ENCODE data around the gene GLRX3.
"Not testable (repeated sequence)": the region's sequence is repeated elsewhere in the genome, so short reads cannot be mapped to it uniquely, and the experiment has no call there.

The GLRX3 gene

DNA sequence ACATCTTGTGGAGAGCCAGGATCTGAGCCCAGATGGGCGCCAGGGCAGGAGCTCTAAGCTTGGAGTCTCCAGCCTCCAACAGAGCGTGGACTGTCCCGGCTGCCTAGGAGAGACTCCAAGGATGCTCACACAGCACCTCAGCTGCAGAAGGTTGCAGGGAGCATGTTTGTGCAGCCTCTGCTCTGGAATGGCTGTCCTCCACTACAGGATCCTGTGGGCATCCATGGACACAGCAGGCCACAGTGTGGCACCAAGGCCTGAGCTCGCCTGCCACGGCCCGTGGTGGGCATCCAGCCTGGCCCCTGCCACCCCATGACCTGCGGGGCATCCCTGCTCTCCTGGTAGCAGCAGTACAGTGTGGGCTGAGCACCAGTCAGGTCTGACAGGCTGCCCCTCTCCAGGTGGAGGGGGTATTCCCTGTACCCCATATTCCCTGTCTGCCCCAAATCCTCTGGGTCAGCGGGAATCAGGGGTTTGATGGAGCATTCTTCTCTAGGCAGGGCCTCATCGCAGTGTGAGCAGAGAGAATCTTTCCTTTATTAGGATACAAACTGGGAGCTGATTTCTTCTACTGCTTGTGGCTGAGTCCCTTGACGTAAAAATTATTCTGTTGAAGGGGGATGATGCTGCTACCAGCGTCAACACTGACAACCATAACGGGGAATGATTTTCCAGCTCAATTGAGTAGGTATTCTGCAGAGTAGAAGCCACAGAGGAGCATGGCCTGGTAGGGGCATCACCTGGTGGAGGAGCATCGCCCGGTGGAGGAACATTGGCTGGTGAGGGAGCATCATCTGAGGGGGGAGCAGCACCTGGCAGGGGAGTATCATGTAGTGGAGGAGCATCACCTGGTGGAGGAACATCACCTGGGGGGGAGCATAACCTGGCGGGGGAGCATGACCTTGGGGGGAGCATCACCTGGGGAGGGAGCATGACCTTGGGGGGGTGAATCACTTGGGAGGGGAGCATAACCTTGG lies 60.6 kb downstream of the GLRX3 start:
- no peak overlapping the region for H3K4me3 Mint-ChIP-seq
- H3K9me3 Mint-ChIP-seq, result no peaks in the 10 kb centered on the region
- no peak for DNase-seq
- H3K36me3 Mint-ChIP-seq, result no peaks in the 10 kb centered on the region
- CTCF ChIA-PET, result no interaction called here
- no peaks in the 10 kb centered on the region for H3K4me1 Mint-ChIP-seq
- peaks cover 17% of the 10 kb centered on the region for H3K27me3 Mint-ChIP-seq
- H3K27ac Mint-ChIP-seq, result no peak overlapping the region

DNA sequence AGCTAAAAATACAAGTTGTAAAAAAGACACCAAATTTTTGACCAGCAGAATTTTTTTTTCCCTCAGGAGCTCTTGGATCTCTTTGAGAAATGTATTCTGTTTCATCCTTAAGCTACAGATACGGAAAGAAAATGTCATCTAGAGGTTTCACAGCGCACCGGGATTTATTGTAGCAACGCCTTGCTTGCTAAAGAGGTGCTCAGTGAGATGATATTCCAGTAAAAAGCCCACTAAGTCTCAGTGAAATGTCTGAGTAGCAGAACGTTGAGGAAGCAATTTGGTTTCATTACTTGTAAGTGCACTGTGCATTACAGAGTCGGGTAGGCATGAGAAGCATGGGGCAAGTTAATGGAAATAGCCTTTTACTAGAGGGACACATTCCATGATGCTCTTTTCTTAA lies 62.5 kb downstream of the GLRX3 start:
- no peaks in the 10 kb centered on the region for H3K9me3 Mint-ChIP-seq
- no peak overlapping the region for H3K4me3 Mint-ChIP-seq
- H3K27ac Mint-ChIP-seq, result no peak overlapping the region
- DNase-seq, result no peak
- no peaks in the 10 kb centered on the region for H3K36me3 Mint-ChIP-seq
- no peaks in the 10 kb centered on the region for H3K4me1 Mint-ChIP-seq
- CTCF ChIA-PET, result no interaction called here
- H3K27me3 Mint-ChIP-seq, result peaks cover 10% of the 10 kb centered on the region

DNA sequence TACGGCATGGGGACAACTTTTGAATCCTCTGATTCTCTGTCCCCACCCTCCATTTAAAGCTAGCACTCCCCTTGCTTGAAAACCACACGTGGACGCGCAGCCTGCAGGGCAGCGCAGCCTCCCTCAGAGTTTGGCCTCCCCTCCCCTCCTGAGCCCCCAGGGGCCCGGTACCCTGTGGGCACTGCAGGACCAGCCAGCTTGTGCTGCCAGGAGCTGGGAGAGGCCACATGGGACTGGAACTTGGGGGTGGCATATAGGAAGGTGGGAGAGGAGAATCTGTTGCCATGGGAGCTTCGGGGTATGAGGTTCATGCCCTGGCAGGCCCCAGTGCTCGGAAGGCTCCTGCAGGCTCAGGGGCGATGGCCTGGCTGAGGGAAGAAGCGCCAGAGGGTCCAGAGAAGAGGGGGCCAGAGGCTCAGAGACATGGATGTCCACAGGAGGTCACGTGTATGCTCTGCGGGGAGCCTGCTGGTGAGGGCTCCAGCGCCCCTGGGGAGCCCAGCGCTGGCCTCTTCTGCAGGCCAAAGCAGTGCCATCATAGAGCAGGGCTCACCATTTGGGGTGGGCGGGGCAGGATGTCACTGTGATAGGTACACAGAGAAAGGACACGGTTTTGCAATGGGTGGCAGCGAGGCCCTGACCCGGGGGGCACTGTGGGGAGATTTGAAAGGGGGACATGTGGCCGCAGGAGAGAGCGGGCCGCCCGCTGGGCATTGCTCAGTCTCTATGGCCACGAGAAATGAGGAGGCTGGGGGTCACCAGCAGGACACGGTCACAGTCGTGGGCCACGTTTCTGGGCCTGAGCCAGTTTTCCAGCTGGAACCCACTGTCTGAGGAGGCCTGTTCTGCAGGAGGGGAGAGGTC lies 64.2 kb downstream of the GLRX3 start:
- H3K36me3 Mint-ChIP-seq, result no peaks in the 10 kb centered on the region
- DNase-seq, result no peak
- no peak overlapping the region for H3K27ac Mint-ChIP-seq
- H3K9me3 Mint-ChIP-seq, result no peaks in the 10 kb centered on the region
- CTCF ChIA-PET, result no interaction called here
- H3K4me3 Mint-ChIP-seq, result no peak overlapping the region
- H3K27me3 Mint-ChIP-seq, result peaks cover 10% of the 10 kb centered on the region
- H3K4me1 Mint-ChIP-seq, result no peaks in the 10 kb centered on the region

DNA sequence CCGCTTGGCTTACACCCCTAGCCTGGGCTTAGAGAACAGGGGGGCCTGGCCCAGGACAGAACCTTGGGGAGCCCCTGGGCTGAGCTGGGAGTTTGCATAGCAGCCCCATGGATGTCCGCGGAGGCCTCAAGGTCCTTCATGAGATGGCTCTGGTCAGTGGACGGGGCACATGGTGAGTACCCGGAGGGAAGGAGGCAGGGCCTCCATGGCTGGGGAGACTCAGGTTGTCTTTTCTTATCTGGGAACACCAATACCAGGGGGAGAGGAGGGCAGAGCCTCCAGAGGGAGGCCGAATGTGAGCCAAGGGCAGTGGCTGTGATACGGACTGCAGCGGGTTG lies 64.8 kb downstream of the GLRX3 start:
- no peak overlapping the region for H3K27ac Mint-ChIP-seq
- CTCF ChIA-PET, result no interaction called here
- no peaks in the 10 kb centered on the region for H3K9me3 Mint-ChIP-seq
- no peak for DNase-seq
- no peak overlapping the region for H3K4me3 Mint-ChIP-seq
- H3K4me1 Mint-ChIP-seq, result no peaks in the 10 kb centered on the region
- no peaks in the 10 kb centered on the region for H3K36me3 Mint-ChIP-seq
- H3K27me3 Mint-ChIP-seq, result peaks cover 10% of the 10 kb centered on the region

DNA sequence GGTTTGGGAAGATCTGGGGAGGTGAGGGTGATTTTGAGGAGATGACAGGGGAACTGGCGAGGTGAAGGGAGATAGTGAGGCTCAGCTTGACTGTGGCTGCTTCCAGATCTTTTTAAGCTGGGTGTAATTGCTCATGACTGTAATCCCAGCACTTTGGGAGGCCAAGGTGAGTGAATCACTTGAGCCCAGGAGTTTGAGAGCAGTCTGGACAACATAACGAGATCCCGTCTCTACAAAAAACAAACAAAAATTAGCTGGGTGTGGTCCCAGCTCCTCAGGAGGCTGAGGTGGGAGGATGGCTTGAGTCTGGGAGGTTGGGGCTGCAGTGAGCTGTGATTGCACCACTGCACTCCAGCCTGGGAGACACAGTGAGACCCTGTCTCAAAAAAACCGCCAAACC lies 66.0 kb downstream of the GLRX3 start:
- CTCF ChIA-PET, H3K27ac Mint-ChIP-seq, H3K4me3 Mint-ChIP-seq, H3K4me1 Mint-ChIP-seq, H3K36me3 Mint-ChIP-seq, H3K9me3 Mint-ChIP-seq, DNase-seq: not testable (repeated sequence)
- H3K27me3 Mint-ChIP-seq, result peaks cover 10% of the 10 kb centered on the region

DNA sequence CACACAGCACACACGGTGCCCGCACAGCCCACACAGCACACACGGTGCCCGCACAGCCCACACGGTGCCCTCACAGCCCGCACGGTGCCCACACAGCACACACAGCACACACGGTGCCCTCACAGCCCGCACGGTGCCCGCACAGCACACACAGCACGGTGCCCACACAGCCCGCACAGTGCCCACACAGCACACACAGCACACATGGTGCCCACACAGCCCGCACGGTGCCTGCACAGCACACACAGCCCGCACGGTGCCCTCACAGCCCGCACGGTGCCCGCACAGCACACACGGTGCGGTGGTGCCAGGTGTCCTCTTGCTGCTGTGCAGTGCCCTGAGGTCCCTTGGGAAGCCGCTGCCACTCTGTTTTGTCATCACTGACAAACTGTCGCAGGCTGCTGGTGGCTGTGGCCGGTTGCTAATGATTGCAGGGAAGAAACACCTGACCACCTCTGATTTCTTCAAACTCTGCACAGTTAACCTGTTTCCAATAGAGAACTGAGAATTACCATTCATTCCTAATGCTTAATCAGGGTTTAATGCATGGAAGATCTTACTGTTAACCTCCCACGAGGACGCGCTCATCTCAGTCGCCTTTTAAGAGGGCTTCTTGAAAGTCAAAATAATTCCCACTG lies 66.9 kb downstream of the GLRX3 start:
- H3K27ac Mint-ChIP-seq, result no peak overlapping the region
- no peaks in the 10 kb centered on the region for H3K4me1 Mint-ChIP-seq
- H3K36me3 Mint-ChIP-seq, result no peaks in the 10 kb centered on the region
- H3K9me3 Mint-ChIP-seq, result no peaks in the 10 kb centered on the region
- no peak for DNase-seq
- no peak overlapping the region for H3K4me3 Mint-ChIP-seq
- peaks cover 10% of the 10 kb centered on the region for H3K27me3 Mint-ChIP-seq
- CTCF ChIA-PET, result no interaction called here

DNA sequence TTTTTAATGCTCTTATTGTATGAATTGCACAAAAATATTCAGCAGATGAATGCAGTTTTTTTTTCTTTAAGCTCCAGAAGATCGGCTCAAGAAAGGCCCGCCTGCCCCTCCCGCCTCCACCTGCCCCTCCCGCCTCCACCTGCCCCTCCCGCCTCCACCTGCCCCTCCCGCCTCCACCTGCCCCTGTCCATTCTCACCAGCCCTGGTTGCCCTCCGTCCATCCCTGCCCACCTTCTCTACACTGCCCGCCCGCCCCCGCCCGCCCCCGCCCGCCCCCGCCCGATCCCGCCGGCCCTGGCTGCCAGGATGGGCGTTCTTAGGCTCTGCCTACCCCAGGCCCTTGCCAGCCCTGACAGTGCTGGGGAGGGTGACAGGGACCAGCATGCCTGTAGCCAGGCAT lies 67.4 kb downstream of the GLRX3 start:
- no peak overlapping the region for H3K4me3 Mint-ChIP-seq
- H3K9me3 Mint-ChIP-seq, result no peaks in the 10 kb centered on the region
- H3K27ac Mint-ChIP-seq, result no peak overlapping the region
- no peaks in the 10 kb centered on the region for H3K36me3 Mint-ChIP-seq
- peaks cover 10% of the 10 kb centered on the region for H3K27me3 Mint-ChIP-seq
- CTCF ChIA-PET, result no interaction called here
- no peak for DNase-seq
- no peaks in the 10 kb centered on the region for H3K4me1 Mint-ChIP-seq

DNA sequence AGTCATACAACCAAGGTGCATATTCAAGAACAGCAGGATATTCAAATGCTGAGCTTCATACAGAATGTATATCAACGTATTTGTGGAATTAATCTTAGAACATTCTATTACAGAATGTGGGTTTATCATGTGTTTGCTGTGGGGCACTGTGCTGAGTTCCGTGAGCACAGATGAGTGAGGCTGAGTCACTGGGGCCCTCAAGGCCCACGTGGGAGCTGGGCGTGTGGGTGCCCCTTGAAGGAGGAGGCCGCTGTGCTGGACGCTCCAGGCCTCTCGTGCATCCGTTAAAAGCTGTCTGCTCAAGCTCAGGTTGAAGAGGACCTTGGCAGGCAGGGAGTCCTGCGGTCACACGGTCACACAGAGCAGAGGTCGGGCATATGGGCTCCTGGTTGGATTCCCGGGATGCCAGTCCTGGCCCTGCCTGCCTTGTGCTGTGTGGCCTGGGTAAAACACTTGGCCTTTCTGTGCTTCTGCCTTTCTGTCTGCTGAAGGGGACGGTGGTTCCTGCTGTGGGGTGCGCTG lies 70.1 kb downstream of the GLRX3 start:
- CTCF ChIA-PET, result no interaction called here
- Mint-ChIP-seq H3K36me3 (no peaks in the 10 kb centered on the region), H3K27me3 (peaks cover 1% of the 10 kb centered on the region), H3K27ac (no peak overlapping the region), H3K4me3 (no peak overlapping the region), H3K4me1 (no peaks in the 10 kb centered on the region), H3K9me3 (no peaks in the 10 kb centered on the region)
- DNase-seq, result no peak

DNA sequence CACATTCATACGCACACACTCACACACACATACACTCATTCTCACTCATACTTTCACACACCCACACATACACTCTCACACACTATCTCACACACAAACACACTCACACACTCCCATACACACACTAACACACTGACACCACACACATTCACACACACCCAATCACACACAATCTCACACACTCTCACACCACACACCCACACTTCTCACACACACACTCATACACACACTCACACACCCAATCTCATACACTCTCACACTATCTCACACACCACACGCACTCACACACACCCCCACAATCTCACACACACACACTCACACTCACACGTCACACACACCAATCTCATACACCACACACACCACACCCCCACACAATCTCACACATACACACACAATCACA lies 71.0 kb downstream of the GLRX3 start:
- CTCF ChIA-PET, result no interaction called here
- H3K9me3 Mint-ChIP-seq, result no peaks in the 10 kb centered on the region
- no peak for DNase-seq
- H3K27me3 Mint-ChIP-seq, result no peaks in the 10 kb centered on the region
- no peaks in the 10 kb centered on the region for H3K4me1 Mint-ChIP-seq
- H3K27ac Mint-ChIP-seq, result no peak overlapping the region
- no peak overlapping the region for H3K4me3 Mint-ChIP-seq
- H3K36me3 Mint-ChIP-seq, result no peaks in the 10 kb centered on the region

DNA sequence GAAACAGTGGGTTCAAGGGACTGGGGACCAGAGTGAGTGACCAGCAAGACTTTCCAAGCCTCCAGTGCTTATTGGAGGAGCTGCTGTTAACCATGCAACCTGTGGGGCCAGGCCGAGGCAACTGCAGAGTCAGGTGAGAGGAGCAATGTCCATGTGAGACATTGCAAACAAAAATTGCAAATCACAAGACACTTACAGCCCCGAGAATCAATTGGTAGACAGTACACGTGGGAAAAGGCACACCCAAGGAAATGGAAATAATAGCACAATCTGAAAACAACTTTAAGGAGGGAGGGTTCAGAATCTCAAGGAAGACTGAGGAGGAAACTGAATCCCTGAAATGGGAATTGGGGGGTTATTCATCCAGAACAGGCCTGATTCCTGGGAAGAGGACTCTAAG lies 72.6 kb downstream of the GLRX3 start:
- Mint-ChIP-seq H3K27me3 (no peaks in the 10 kb centered on the region), H3K27ac (no peak overlapping the region), H3K36me3 (no peaks in the 10 kb centered on the region), H3K9me3 (no peaks in the 10 kb centered on the region), H3K4me3 (no peak overlapping the region), H3K4me1 (no peaks in the 10 kb centered on the region)
- CTCF ChIA-PET, result no interaction called here
- no peak for DNase-seq

DNA sequence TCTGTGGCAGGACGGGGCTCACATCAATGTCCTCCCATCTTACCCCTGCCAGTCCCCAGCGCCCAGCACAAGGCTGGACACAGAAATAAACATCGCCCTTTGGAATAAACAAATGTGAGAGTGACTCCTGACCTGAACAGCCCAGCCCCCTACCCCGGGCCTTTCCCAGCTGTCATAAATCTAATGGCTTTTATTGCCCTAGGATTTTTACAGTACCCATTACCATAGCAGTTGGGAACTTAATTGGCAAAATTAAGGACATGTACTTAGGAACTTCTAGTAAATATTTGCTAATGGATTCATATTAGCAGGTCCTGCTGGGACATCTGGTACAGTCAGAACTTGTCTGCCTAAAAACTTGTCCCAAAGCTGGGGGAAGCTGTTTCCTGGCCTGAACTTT lies 76.6 kb downstream of the GLRX3 start:
- Mint-ChIP-seq H3K4me3 (no peak overlapping the region), H3K36me3 (no peaks in the 10 kb centered on the region), H3K9me3 (peaks cover 7% of the 10 kb centered on the region), H3K27ac (no peak overlapping the region), H3K4me1 (no peaks in the 10 kb centered on the region), H3K27me3 (no peaks in the 10 kb centered on the region)
- CTCF ChIA-PET, result no interaction called here
- no peak for DNase-seq

DNA sequence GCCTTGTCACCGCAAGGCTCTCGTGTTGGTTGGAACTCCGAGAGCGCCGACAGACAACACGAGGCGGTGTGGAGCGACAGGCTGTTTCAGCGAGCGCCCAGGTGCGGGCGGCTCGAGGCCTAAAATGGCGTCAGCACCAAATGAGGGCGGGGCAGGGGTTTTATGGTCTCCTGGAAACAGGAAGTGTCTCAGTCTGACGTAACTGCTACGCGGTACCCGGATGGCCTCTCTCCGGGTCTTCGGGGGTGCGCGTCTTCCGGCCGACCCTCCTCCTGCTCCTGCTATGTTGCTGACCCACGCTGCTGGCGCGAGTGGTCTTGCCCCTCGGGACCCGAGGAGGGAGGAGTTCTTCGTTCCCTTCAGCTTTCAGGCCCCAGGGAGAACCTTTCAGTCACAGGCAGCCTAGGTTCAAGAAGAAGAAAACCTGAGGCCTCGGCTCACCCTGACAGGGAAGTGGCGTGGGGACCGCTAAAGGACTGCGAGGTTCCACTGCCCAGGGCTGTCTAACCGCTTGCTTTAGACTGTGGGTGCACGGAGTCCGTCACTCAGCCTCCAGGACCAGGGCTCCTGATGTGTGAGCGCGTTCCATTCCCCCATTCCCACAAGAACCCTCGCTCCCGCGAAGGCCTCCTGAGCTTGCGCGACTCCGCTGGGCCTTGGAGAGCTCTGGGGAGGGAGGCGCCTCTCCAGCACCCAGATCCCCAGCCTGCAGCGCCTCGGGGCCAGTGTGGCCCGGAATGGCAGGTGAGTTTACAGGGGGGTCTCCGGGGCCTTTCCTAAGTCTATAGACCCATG lies 77.3 kb downstream of the GLRX3 start:
- Mint-ChIP-seq H3K4me3 (no peak overlapping the region), H3K27me3 (no peaks in the 10 kb centered on the region), H3K27ac (no peak overlapping the region), H3K4me1 (no peaks in the 10 kb centered on the region), H3K9me3 (peaks cover 7% of the 10 kb centered on the region), H3K36me3 (no peaks in the 10 kb centered on the region)
- no peak for DNase-seq
- CTCF ChIA-PET, result no interaction called here

DNA sequence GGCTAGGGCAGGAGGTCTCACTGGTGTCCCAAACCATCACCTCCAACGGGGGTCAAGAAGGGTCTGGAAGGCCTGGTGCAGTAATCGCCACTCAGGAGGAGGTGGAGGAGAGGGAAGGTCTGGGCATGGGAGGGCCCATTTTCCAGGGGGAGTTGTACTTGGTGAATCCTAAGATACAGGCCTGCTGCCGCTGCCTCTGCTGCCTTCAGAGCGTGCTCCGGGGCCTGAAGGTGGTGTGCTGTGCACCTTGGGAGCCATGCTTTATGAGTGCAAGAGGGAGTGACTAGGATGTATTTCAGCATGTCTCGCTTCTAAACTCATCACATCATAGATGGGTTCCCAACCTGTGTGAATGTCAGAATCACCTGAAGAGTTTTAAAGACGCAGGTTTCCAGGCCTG lies 78.2 kb downstream of the GLRX3 start:
- H3K27ac Mint-ChIP-seq, result no peak overlapping the region
- H3K9me3 Mint-ChIP-seq, result peaks cover 7% of the 10 kb centered on the region
- CTCF ChIA-PET, result no interaction called here
- H3K4me3 Mint-ChIP-seq, result no peak overlapping the region
- H3K36me3 Mint-ChIP-seq, result no peaks in the 10 kb centered on the region
- H3K27me3 Mint-ChIP-seq, result no peaks in the 10 kb centered on the region
- no peak for DNase-seq
- H3K4me1 Mint-ChIP-seq, result no peaks in the 10 kb centered on the region
